ENCODE results near the gene HDAC4.

DNA sequence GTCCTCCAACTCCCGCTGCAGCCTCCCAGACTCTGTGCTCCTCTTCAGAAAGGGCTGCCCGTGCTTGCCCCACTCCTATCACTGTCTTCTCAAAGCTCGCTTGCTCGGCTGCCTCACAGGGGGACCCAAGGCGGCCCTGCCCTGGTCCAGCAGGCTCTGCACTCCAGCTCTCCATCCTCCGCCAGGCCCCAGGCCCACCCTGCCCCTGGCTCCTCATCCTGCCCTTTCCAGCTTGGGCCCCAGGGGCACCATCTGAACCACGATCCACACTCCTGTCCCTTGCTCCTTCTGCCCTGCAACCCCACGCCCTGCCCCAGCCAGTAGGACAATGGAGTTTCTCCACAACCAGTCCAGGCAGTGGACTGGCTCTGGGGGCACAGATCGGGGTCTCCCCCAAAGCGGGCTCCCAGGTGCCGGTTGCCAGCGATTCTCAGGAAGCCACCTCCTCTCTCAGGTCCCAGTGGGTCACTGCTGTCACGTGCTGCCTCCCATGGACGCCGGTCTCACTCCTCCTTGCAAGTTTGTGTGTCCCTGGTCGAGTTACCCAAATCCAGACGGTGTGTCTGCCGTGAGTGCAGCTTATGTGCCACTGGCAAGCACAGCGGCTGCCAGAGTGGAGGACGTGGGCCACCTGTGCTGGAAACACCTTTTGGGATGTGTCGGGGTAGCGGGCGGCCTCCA, 238.5 kb downstream of the HDAC4 start:
- TF ChIP-seq POLR2A (IDR thresholded peaks at IDR 0.05) = no peak
- TF ChIP-seq, protein P1, sequence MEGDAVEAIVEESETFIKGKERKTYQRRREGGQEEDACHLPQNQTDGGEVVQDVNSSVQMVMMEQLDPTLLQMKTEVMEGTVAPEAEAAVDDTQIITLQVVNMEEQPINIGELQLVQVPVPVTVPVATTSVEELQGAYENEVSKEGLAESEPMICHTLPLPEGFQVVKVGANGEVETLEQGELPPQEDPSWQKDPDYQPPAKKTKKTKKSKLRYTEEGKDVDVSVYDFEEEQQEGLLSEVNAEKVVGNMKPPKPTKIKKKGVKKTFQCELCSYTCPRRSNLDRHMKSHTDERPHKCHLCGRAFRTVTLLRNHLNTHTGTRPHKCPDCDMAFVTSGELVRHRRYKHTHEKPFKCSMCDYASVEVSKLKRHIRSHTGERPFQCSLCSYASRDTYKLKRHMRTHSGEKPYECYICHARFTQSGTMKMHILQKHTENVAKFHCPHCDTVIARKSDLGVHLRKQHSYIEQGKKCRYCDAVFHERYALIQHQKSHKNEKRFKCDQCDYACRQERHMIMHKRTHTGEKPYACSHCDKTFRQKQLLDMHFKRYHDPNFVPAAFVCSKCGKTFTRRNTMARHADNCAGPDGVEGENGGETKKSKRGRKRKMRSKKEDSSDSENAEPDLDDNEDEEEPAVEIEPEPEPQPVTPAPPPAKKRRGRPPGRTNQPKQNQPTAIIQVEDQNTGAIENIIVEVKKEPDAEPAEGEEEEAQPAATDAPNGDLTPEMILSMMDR (IDR thresholded peaks at IDR 0.05) = no peak
- TF ChIP-seq EP300 (IDR thresholded peaks at IDR 0.05) = no peak
